GM18520 (cell line): ENCODE data around the gene VIPR2.

ENCODE experiments used
- ATAC-seq: cut with Tn5 transposase; IDR thresholded peaks from one replicate; pipeline ENCODE4 v1.9.1; 2021; ENCODE audit not compliant: unreplicated experiment

Gene VIPR2

DNA sequence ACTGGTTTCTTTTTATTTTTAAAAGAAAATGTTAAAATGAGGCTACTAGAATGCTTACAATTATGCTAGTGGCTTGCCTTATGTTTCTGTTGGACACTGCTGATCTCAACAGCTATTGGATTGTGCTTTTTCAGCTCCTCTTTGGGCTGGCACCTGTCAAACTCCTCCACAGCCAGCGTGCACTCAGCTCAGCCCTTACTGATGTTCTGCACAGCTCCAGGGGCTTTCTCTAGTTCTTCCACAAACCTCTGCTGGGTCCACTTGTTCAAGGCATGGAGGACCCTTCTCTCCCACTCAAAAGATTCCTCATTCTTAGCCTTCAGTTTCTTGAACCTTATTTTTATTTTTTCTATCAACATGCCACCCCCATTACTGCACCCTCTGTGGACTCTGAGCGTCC lies 96.0 kb downstream of the VIPR2 start:
- no peak for ATAC-seq

DNA sequence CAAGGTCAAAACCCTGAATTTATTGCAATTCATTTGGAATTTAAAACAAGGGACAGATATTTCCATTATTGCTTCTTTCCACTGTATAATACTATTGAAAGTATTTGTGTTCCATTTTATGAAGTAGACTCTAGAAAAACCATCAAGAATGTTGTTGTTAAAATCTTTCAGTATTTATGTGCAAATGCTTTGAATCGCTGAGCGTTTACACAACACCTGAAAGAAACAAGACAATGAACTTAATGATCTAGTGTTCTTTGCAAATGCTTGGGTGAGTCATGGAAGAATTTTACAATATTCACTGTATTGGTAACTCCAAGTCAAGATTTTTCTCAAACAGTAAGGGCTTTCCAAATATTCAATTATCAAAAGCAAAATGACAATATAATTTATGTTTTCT lies 97.1 kb downstream of the VIPR2 start:
- no peak for ATAC-seq

DNA sequence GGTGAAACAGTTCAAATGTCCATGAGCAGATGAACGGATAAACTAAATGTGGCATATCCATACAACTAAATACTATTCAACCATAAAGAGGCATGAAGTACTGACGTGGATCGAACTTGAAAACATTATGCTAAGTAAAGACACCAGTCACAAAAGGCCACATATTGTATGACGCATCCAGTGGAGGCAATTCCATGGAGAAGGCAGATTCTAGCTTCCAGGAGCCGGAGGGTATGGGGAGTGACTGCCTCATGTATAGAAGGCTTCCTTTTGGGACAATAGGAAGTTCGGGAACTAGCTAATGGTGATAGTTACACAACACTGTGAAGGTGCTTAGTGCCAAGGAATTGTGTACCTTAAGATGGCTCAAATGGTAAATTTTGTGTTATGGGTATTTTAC lies 98.4 kb downstream of the VIPR2 start:
- ATAC-seq = no peak

DNA sequence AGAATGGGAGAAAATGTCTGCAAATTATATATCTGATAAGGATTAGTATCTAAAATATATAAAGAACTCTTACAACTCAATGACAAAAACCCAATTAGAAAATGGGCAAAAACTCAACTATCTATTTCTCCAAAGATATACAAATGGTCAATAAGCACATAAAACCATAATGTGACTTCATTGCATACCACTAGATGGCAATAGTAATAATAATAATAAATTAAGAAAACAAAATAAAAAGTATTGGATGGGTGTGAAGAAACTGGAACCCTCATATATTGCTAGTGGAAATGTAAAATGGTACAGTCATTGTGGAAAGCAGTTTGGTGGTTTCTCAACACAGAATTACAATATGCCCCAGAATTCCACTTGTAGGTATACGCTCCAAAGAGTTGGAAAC lies 98.8 kb downstream of the VIPR2 start:
- ATAC-seq = no peak

DNA sequence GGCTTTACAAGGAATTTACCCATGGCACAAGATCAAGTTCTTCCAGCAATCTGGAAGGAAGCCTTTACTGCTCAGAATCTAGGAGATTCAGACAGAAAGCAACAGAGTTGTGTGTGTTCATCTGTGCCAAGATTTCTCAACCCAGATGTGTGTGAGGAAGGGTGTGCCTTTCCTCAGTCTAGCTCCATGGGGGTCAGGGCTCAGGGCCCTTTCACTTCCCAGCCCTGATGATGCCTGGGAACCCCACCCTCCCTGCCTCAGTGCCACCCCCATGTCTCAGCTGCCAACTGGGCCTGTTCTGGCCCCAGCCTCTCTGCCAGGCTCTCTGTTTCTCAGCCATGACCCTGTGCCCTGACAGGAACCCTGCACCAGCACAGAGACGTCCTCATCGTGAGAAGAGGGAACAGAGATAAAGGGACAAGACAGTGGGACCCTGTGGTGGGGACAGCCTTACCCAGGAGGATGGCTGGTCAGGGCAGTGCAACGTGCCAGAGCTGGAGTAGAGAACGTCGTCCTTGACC lies 102.0 kb downstream of the VIPR2 start:
- ATAC-seq = no peak

DNA sequence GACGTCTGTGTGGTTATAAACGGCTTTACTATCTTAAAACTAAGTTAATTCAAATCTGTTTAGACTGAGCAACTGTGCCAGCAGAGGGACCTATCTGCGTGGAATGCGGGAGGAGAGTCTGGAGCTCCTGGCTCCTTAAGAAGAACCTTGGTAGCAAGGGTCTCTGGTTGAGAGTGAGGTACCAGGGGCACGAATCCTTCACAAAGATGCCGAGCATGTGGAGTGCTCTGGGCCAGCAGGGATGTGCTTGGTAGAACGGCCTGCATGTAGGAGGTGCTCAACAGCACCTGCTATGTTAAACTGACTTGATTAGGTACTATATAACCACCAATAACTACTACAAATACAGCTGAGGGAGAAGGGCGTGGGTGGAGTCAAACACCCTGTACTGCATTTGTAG lies 102.6 kb downstream of the VIPR2 start:
- ATAC-seq = no peak

DNA sequence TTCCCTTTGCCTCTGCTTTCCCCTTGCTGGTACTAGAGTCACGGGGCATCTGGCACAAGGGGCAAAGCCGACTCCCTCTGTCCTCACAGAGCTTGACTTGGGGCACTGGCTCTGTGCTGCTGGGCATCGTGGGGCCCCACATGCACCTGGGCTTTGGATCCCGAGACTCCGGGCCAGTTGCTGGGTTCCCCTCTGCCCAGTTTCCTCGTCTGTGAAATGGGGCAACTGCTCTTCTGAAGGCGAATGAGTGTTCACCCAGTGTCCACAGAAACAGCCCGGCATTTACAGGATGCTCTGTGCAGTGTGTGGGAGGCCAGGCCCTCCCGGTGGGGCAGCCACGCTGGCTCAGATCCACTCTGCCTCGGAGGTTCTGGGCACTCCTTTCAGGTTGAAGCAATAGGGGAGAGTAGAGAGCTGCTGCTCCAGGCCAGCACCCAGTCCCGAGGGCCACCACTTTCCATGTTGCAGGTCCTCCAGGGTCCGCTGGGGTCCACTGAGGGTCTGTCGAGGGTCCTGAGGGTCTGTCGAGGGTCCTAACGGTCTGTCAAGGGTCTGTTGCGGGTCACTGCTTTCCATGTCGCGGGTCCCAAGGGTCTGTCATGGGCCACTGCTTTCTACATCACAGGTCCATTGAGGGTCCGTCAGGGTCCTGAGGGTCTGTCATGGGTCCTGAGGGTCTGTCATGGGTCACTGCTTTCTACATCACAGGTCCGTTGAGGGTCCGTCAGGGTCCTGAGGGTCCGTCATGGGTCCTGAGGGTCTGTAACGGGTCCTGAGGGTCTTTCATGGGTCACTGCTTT lies 103.6 kb downstream of the VIPR2 start:
- ATAC-seq = no peak

DNA sequence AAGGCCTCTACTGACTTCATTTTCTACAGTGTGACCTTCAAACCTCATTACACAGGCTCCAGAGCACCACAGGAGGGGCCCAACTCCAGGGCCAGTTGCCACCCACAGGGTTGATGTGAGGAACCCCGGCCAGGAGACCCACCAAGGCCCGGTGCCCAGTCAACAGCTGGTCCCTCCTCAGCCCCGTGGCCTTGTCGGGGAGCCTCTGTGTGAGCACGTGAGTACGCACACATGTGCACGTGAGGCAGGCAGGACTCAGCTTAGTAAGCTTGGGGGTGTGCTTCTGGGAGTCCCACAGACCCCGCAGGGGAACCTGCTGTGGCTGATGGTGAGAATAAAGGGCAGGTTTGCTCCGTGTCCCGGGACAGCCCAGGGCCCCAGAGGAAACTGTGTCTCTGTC lies 104.5 kb downstream of the VIPR2 start:
- no peak for ATAC-seq

DNA sequence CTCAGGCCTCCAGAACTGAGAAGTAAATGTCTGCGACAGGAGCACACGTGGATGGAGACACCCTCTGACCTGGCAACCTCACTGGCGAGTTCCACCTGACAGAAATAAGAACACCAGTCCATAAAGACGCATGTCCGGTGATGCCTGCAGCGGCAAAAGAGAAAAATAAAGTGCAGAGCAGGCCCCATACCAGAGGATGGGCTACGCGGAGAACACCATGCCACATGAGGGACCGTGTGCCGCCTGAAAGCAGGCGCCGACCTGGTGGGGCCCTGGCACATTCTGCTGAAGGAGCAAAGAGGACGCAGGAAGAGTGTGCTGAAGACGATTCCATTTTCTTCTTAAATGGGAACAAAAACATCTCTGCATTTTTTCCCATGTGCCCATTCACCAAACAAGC lies 105.0 kb downstream of the VIPR2 start:
- no peak for ATAC-seq

DNA sequence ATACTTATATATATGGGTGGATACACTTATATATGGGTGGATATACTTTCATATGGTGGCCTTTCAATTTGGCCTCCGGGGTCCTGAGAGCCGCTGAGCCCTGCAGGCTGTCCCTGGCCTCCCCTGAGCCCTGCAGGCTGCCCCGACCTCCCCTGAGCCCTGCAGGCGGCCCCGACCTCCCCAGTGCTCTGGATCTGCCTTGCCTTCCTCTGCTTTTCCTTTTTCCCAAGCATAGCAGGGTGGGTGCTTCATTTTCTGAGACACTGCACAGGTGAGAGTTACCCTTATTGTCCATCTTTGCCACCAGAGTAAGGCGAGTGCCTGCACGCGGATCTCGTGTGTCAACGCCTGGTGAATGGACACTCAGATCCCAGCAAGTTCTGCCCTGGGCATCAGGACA lies 106.6 kb downstream of the VIPR2 start:
- no peak for ATAC-seq

DNA sequence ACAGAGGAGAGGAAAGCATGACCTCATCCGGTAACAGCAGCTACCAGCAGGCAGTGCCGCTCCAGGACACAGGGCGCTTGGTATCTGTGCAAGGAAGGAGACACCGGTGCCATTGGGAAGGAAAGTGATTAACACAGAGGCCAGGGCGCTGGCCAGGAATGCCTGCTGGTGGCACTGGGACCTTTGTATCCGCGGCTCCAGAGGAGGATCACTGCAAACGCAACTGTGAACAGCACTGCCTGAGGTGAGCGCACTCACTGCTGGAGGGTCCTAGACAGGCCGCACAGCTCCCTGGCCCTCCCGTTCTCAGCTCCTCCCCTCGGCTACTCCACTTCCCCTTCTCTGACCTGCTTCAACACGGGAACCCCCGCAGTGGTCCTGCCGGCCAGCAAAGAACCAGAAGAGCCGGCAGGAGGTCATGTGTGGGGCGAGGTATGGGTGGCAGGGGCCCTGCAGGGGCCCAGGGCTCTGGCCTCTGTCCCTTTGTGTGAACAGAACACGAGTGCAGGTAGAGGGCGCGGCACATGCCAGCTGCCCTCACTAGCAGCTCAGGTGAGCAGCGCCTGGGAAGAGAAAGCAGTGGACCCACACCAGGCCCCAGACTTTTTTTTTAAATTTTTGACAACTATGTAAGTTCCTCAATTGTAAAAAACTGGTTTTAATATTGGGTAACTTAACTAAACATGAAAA lies 107.6 kb downstream of the VIPR2 start:
- ATAC-seq = no peak

DNA sequence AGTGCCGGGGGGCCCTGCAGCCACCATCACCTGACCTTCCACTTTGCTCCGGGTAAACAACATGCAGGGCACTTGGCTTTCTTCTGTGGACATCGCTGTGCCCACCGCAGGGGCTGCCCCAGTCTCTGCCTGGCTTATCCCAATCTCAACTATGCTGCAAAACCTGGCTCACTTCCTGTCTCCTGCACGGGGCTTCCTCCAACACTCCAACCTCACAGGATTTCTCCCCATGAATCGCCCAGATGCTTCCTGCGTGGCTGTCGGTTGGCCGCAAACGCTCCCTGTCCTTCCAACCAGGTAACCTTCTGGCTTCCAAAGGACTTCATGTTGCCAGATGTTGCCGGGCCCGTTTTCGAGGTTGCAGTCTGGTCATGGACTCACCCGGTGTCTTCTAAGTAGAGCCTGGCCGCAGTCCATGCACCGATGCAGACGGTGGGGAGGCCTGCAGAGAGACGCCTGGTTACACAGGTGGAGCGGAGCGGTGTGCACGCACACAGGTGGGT lies 109.0 kb downstream of the VIPR2 start:
- ATAC-seq = no peak

DNA sequence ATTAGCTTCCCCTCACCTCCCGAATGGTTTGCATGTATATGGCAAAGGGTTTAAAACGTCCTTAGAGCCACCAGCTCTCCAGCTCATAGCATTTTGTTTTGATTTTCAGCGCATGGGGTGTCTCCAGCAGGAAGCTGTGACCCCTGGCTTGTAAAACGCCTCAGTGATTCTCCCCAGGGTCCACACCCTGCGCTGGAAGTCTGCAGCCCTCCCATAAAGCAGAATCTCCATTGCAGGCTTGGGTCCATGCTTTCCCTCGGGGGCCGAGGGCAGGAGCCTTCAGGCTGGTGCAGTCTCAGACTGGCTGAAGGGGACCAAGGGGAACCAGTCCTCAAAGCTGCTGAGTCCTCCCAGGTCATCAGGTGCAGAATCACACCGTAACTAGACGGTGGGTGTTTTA lies 109.7 kb downstream of the VIPR2 start:
- no peak for ATAC-seq

DNA sequence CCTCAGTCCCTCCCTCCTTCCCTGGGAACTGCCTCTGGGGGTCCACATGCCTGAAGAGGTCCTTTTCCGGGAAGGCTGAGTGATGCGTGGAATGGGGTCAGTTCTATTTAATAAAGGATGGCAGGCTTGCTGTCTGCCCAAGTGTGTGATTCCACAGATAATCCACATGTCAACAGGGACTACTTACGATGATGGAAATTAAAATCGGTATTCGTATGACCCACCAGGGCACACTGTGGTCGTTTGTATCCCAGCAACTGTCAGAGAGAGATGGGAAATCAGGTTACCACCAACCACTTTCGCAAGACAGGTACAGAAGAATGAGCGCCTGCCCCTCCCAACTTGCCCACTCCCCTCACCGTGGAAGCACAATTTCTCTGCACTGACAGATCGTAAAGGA lies 110.3 kb downstream of the VIPR2 start:
- no peak for ATAC-seq

DNA sequence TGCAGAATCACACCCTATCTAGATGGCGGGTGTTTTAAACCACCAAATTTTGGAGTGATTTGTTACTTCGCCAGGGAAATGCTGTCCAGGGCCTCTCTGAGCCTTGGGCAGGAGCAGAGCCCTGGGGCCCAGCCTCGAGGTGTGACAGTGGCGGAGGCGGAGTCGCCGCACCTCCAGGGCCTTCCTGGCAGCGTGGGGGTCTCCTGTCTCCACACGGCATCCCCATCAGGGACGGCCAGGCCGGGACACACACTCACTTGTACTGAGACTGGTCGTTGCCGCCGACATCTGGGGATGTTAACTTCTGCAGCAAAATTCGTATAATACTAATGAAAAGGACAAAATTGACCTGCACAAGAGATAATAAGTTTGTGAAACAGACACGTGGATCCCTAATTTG lies 110.7 kb downstream of the VIPR2 start:
- ATAC-seq = no peak

DNA sequence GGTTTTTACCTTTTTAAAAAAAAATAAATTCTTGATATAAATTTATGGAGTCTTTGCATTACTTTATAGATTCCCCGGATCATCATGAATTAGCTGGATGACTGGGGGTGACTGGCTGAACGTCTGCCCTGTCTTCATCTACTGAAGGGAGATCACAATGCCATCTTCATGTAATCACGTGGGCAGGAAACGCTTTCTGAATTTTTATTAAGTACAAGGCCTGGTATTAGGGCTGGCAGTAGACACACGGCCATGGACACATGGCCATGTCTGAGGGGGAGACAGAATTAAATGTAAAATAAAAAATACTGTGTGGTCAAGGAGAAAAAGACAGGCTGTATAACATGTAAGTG lies 111.2 kb downstream of the VIPR2 start:
- no peak for ATAC-seq

DNA sequence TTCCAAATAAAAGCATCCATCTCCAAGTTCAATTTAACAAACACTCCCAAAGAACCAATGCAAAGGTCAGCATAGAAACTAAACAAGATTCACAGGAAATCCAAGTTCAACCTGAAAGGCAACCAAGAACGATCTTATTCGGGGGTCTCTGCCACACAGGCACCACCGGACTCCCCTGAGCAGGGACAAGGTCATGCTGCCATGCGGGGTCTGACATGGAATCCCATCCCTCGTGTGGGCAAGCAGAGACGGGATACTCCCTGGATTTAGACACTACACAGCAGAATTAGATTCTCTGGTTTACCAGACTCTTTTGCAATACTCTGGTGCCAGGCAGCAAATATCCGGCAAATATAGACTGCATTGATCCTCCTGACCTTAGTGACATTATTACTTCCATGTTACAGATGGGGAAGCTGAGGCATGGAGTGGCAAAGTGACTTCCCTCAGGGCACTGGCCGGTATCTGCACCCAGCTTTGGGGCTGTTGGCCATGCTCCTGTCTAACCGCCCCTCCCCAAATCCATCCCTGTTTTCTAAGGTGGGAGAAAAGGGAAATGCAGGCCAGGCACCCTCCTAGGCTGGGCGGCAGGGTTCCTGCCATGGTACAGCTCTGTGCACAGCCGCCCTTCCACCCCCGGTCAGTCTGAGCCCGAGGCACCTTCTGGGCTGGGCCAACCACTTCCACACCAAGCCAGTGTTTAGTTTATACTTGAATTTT lies 111.8 kb downstream of the VIPR2 start:
- no peak for ATAC-seq

DNA sequence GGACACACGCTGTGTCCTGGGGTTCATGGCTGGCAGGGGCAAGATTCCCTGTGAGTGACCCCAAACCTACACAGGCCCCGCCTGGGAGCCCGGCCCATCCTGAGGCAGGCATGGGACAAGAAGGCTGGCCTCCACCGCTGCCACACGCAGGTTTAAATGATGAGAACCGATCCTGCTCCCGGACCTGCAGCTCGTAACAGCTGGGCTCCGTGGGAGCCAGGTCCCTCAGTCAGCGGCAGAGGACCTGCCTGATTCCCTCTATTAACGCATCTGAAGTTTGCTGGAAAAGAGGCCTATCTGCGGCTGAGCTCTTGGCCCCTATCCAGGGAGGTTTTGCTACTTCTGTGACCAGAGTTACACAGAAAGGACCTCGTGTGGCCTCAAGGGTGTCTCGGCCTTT lies 112.3 kb downstream of the VIPR2 start:
- ATAC-seq = no peak

DNA sequence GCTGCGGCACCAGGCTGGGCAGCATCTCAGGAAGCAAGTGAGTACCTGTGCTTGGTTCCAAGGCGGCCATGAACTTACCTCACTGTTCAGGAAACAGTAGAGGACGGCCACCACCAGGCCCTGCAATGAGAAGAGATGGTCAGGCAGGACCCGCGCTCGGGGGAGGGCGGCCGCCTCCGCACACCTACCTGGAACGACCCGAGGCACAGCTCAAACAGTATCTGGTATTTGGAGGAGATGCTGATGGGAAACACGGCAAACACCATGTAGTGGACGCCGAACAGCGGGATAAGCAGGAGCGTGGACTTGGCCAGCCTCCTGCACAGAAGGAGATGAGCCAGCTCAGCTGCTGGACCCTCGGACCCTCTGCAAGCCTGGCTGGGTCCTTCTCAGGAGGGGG lies 112.9 kb downstream of the VIPR2 start:
- no peak for ATAC-seq

DNA sequence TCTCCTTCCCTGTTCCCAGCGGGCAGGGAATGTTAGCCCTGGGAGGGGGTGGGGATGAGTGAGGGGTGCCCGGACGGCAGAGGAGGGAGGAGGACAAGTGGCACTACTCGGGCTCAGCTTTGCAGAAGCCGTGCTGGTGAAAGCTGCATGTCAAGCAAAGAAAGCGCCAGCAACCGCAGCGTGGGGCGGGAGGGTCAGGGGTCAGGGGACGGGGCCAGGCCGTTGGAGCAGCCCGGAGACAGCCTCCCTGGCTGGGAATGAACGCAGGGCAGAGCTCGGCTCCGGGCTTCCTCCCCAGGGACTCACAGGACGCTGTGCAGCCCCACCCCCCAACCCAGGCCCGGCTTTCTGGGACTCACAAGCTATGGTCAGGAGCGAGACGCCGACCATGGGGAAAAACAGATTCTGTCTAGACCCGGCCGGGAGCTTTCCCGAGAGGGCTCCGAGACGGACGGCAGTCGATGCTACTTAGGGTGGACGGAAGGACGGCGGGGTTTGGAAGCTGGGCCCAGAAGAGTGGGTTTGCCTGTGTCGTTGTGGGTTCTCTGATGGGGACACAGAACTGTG lies 113.4 kb downstream of the VIPR2 start:
- ATAC-seq = no peak

DNA sequence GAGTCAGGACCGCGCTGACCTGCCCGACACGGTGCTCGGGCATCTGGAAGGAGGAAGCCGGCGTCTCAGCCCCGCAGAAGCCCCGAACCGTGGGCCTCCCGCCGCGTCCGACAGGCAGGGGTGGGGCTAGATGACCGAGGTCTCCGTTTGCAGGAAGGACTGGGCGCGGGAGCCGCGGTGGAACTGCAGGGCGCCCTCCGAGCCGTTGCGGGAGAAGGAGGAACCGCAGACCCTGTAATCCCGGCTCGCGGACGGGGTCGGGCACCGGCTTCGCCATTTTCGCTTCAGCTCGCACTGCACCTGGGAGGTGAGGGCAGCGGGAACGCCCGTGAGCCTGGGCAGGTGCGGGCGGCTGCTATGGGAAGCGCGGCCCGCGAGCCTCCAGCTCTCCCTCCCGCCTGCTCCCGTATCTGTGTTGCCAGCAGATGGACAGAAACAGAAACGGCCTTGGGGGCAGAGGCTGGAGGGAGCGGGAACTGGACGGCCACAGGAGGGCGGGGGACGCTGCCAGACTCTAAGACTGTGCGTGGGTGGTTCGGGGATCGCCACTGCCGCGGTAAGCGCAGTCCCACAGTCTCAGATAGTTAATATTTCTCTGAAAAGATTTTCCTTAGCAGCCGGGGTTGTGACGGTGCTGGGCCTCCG lies 114.1 kb downstream of the VIPR2 start:
- ATAC-seq = no peak
